Measurements from ENCODE around the gene HOXC9.

HOXC9 gene

DNA sequence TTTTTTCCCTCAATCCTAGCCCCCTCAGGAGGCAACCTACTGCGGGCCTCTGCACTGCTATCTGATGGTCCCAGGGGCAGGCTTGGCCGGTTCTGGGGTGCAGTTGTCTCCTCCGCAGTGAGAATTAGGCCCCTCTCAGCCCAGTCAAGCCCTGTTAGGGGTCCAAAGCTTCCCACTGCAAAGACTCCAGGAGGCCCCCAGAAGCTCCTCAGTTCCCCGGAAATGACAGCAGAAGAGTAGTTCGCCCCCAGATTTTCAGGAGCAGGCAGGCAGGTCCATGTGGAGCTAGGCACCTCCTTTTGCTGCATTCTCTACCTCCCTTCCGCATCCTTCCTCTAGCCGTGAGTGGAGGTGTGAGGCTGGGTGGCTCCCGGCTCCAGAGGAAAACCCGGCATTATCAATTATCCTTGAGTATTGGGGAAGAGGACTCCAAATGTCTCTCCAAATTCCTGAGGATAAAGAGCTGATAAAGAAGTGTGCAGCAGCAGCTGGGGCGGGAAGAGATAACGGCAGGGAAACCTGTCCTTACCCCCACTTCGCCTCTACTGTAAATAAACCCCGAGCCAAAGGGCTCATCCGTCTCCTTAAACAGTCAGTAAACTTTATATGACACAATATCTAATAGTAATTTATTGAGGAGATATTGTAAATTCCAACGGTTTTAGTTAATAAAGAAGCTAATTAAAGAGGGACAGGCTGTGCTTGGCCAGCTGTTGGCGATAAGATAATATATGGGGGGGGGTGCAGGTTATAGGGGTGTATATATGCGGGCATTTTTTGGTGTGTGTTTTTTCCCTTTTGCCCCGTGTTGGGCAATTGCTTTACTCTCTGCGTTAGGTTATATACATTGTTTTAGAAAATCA lies 45.9 kb upstream of the HOXC9 start:
- DNase-seq (ENCODE audit: extremely low read depth, low read depth), result no peak
- TF ChIP-seq, protein P1, sequence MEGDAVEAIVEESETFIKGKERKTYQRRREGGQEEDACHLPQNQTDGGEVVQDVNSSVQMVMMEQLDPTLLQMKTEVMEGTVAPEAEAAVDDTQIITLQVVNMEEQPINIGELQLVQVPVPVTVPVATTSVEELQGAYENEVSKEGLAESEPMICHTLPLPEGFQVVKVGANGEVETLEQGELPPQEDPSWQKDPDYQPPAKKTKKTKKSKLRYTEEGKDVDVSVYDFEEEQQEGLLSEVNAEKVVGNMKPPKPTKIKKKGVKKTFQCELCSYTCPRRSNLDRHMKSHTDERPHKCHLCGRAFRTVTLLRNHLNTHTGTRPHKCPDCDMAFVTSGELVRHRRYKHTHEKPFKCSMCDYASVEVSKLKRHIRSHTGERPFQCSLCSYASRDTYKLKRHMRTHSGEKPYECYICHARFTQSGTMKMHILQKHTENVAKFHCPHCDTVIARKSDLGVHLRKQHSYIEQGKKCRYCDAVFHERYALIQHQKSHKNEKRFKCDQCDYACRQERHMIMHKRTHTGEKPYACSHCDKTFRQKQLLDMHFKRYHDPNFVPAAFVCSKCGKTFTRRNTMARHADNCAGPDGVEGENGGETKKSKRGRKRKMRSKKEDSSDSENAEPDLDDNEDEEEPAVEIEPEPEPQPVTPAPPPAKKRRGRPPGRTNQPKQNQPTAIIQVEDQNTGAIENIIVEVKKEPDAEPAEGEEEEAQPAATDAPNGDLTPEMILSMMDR (IDR thresholded peaks at IDR 0.05; ENCODE audit: low read depth, low read length), result no peak

DNA sequence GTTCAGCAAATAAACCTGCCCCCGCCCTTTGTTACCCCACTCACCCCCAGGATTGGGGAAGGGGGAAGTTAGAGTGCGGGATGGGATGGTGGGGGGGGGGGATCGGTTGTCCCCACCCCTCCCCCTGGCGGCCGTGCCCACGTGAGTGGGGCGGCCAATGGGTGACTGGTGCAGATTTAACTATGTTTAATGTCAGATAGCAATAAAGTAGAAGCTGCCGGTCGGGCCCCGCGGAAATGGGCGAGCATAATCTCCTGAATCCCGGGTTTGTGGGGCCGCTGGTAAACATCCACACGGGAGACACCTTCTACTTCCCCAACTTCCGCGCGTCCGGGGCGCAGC lies 45.3 kb upstream of the HOXC9 start, which contains the start of gene HOXC12:
TSS of gene HOXC12 (plus strand) at position 210 of the 342 bp plus-strand sequence. CDS start at position 237, 27 bp downstream.
- DNase-seq (ENCODE audit: extremely low read depth, low read depth), result no peak
- TF ChIP-seq, protein P1 (IDR thresholded peaks at IDR 0.05; ENCODE audit: low read depth, low read length), result no peak

DNA sequence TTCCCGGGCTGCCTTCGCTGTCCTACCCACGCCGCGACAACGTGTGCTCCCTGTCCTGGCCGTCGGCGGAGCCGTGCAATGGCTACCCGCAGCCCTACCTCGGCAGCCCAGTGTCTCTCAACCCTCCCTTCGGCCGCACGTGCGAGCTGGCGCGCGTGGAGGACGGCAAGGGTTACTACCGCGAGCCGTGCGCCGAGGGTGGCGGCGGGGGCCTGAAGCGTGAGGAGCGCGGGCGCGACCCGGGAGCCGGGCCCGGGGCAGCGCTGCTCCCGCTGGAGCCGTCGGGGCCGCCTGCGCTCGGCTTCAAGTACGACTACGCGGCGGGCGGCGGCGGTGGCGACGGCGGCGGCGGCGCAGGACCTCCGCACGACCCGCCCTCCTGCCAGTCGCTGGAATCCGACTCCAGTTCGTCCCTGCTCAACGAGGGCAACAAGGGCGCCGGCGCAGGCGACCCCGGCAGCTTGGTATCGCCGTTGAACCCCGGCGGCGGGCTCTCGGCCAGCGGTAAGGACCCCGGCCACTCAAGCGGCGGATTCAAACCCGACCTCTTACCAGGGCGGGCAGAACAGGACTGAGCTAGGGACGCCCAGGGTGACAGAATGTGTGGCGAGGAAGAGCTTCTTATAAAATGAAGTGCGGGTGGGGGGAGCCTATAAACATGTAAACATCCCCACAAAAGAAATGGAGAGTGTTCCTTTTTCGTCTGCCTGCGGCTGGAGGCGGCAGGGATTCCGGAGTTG lies 44.8 kb upstream of the HOXC9 start:
- TF ChIP-seq, protein P1 (IDR thresholded peaks at IDR 0.05; ENCODE audit: low read depth, low read length), result no peak
- no peak for DNase-seq (ENCODE audit: extremely low read depth, low read depth)

DNA sequence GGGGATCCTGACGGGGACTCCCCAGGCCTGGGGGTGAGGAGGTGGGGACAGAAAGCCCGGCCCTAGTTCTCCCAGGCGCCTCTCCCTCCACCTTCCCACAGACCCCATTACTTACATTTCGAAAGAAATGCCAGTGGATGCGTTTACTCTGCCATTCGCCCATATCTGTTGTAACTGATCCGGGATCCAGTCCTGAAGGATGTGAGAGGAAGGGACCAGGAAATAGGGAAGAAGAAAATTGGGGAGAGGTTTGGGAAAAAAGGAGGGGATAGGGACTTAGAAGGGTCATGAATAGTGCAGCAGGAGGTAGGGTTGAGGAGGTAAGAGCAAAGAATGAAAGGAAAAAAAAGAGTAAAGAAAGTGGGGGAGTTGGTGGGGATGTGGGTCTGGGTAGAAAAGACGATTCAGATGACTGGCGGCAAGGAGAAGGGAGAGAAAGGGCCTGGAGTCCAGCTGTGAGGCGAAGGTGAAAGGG lies 44.1 kb upstream of the HOXC9 start:
- DNase-seq (ENCODE audit: extremely low read depth, low read depth), result no peak
- TF ChIP-seq, protein P1 (IDR thresholded peaks at IDR 0.05; ENCODE audit: low read depth, low read length), result no peak

DNA sequence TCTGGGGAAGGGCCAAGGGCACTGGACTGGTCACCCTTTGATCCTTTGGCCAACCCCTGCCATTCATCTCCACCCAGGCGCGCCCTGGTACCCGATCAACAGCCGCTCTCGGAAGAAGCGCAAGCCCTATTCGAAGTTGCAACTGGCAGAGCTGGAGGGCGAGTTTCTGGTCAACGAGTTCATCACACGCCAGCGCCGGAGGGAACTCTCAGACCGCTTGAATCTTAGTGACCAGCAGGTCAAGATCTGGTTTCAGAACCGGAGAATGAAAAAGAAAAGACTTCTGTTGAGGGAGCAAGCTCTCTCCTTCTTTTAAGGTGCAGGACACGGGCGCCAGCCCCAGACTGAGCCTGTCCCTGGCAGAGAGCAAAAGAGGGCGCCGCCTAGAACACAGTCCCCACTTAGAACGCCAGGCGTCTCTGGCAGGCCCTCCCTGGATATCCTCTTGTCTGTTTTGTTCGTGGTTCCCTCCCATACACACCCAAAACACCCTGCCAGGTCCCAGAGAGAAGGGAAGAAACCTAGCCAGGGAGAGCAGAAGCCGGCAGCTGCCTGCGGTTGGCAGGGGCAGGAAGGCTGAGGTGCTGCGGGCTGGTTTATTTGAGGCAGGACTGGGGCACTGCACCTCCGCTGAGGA lies 43.6 kb upstream of the HOXC9 start:
- TF ChIP-seq, protein P1 (IDR thresholded peaks at IDR 0.05; ENCODE audit: low read depth, low read length), result no peak
- DNase-seq (ENCODE audit: extremely low read depth, low read depth), result no peak

DNA sequence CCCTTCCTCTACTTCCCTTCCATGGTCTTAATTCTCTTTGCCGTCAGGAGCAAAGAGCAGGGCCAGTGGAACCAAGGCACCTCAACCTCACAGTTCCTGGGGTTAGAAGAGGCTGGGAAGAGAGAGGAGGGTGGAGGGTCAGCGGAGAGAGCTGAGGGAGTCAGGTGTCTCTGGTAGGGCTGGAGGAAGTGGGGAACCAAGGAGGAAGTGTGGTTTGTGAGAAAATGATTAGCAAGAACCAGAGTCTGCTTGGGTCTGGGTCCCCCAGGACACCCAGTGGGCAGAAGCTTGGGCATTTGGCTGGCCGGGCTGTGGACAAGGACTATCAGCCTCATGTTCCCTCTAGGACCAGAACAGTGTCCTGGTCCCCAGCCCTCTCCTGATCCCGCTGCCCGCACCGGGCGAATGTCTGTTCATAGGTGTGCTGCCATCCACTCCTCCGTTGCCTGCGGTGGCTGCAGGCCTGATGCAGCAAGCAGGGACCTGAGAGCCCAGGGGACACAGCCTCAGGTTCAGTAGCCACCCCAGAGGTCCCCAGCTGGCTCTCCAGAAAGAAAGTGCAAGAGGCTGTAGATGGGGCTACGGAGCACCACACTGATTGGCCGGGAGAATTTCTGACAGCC lies 42.9 kb upstream of the HOXC9 start:
- no peak for DNase-seq (ENCODE audit: extremely low read depth, low read depth)
- TF ChIP-seq, protein P1 (IDR thresholded peaks at IDR 0.05; ENCODE audit: low read depth, low read length), result no peak
